Spleen (tissue), 7 donors: ENCODE measurements around the gene OR7C2.

Experiments used
- POLR2AphosphoS5 ChIP-seq, 3 donors: sonication (generic); formaldehyde crosslinking; IDR thresholded peaks; one replicate each; pipeline ENCODE4 v1.5.1; 2017; ENCODE audit warnings: antibody characterized with exemption in 3 of 3
- TF ChIP-seq, protein P1 (sequence below), 11 experiments: fragments of 200-600 bp in 7 of 11; fragments of 450-650 bp in 4 of 11; sonication (generic) in 4 of 11; IDR thresholded peaks in 8 of 11; conservative IDR thresholded peaks in 3 of 11; 1 replicate in 7 of 11; 2 replicates in 4 of 11; pipeline versions ENCODE4 v1.4.0 to v1.8.0; 2016 to 2021; ENCODE audit warnings: antibody characterized with exemption in 11 of 11, inconsistent platforms in 4 of 11, mild to moderate bottlenecking in 1 of 11
- donor health status: DM: no; HTN: no; CAD: no; lungs with moderate emphysema.
- donor health status: DM: no; HTN: no; CAD: no.
- donor health status: DM: no; HTN: no; CAD: no.

DNA sequence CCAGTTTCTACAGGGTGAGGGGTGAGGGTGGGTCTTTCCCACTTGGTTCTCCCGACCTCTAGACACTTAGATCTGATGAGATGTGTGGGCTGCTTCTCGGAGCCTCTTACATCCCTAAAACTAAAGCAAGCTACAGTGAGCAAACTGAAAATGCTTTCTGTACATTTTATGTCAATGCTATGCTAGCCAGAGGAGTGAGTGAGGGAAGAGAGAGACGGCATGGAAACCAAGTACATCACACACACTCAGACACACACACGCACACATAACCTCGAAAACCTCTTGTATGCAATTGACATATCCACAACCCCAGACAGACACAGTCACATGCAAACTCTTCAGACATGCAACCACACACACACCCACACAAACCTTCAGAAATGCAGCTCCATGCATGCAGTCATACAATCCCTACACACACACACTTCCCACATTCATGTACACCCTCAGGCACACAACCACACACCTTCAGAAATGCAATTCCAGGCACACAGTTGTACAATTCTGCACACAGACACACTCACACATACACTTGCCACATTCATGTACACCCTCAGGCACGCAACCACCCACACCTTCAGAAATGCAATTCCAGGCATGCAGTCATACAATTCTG, 37.0 kb downstream of the OR7C2 start:
- TF ChIP-seq, protein P1, sequence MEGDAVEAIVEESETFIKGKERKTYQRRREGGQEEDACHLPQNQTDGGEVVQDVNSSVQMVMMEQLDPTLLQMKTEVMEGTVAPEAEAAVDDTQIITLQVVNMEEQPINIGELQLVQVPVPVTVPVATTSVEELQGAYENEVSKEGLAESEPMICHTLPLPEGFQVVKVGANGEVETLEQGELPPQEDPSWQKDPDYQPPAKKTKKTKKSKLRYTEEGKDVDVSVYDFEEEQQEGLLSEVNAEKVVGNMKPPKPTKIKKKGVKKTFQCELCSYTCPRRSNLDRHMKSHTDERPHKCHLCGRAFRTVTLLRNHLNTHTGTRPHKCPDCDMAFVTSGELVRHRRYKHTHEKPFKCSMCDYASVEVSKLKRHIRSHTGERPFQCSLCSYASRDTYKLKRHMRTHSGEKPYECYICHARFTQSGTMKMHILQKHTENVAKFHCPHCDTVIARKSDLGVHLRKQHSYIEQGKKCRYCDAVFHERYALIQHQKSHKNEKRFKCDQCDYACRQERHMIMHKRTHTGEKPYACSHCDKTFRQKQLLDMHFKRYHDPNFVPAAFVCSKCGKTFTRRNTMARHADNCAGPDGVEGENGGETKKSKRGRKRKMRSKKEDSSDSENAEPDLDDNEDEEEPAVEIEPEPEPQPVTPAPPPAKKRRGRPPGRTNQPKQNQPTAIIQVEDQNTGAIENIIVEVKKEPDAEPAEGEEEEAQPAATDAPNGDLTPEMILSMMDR (IDR thresholded peaks at IDR 0.05 in 8 of 11, conservative IDR thresholded peaks at IDR 0.05 in 3 of 11): no peak
- no peak for TF ChIP-seq POLR2AphosphoS5 (IDR thresholded peaks at IDR 0.05)
